HepG2 (cell line): ENCODE results near the gene RBFOX1. TPM values are rescaled to one million over a fixed set of nuclear protein-coding genes. Genes with fewer than 3 reads are reported as not detected.

Experiments
- ATF2 ChIP-seq: sonication (generic); formaldehyde crosslinking; IDR thresholded peaks from 2 replicates; pipeline ENCODE4 v1.4.0; 2020; ENCODE audit warnings: missing genetic modification reagents
- CREM ChIP-seq, 2 experiments: sonication (generic) in 1 of 2; formaldehyde crosslinking in 1 of 2; IDR thresholded peaks; 2 replicates each; pipeline versions ENCODE4 v1.4.0 to v1.6.1; 2016 to 2020; ENCODE audit warnings: antibody characterized with exemption in 1 of 2, mild to moderate bottlenecking in 1 of 2, missing genetic modification reagents in 1 of 2
- MATR3 ChIP-seq: sonication (generic); formaldehyde crosslinking; IDR thresholded peaks from 2 replicates; pipeline ENCODE4 v1.4.0; 2020; ENCODE audit warnings: missing genetic modification reagents
- SRSF9 ChIP-seq: fragments of 200-400 bp; formaldehyde crosslinking; IDR thresholded peaks from 2 replicates; pipeline ENCODE4 v1.6.1; 2018; ENCODE audit warnings: borderline replicate concordance, mild to moderate bottlenecking, low read depth, low read length; ENCODE audit not compliant: insufficient read depth, poor library complexity, severe bottlenecking
- TARDBP ChIP-seq: sonication (generic); formaldehyde crosslinking; IDR thresholded peaks from 2 replicates; pipeline ENCODE4 v1.8.0; 2022; ENCODE audit warnings: mild to moderate bottlenecking, missing genetic modification reagents
- TEAD3 ChIP-seq: optimal IDR thresholded peaks from 2 replicates; pipeline ENCODE3; 2016; ENCODE audit warnings: borderline replicate concordance
- U2AF2 ChIP-seq: fragments of 200-400 bp; formaldehyde crosslinking; IDR thresholded peaks from 2 replicates; pipeline ENCODE4 v1.6.1; 2017; ENCODE audit warnings: low read depth, mild to moderate bottlenecking, low read length
- ZNF446 ChIP-seq: sonication (generic); formaldehyde crosslinking; IDR thresholded peaks from 2 replicates; pipeline ENCODE4 v1.5.0; 2020; ENCODE audit warnings: mild to moderate bottlenecking, missing genetic modification reagents
- ZNF468 ChIP-seq: sonication (generic); formaldehyde crosslinking; IDR thresholded peaks from 2 replicates; pipeline ENCODE4 v1.8.0; 2022; ENCODE audit warnings: mild to moderate bottlenecking, moderate library complexity, missing genetic modification reagents
- ZNF576 ChIP-seq: sonication (generic); formaldehyde crosslinking; IDR thresholded peaks from 2 replicates; pipeline ENCODE4 v1.4.0; 2020; ENCODE audit warnings: mild to moderate bottlenecking, missing genetic modification reagents
- ZNF703 ChIP-seq: sonication (generic); formaldehyde crosslinking; IDR thresholded peaks from 2 replicates; pipeline ENCODE4 v1.5.1; 2020; ENCODE audit warnings: missing genetic modification reagents, mild to moderate bottlenecking, moderate library complexity, borderline replicate concordance
- ZNF720 ChIP-seq: sonication (generic); formaldehyde crosslinking; IDR thresholded peaks from 2 replicates; pipeline ENCODE4 v1.4.0; 2020; ENCODE audit warnings: missing genetic modification reagents
- ZNF790 ChIP-seq: sonication (generic); formaldehyde crosslinking; IDR thresholded peaks from 2 replicates; pipeline ENCODE4 v1.8.0; 2022; ENCODE audit warnings: missing genetic modification reagents, mild to moderate bottlenecking, borderline replicate concordance
- polyA plus RNA-seq, 8 experiments: library from polyadenylated mRNA; depleted of rRNA in 3 of 8; stranded (reverse) in 7 of 8; unstranded in 1 of 8; fragments of >200 nt; fragmentation: Illumina TruSeq in 4 of 8; extraction: Trizol in 4 of 8; gene quantifications; 2 replicates each; pipeline versions ENCODE4 v1.2.1 to v1.2.3, GENCODE V29; 2011 to 2016; ENCODE audit warnings: low read depth in 4 of 8, missing spikeins in 1 of 8, mixed read lengths in 1 of 8; ENCODE audit not compliant: insufficient read depth in 1 of 8
- total RNA-seq, 5 experiments: library from RNA; depleted of rRNA; stranded (reverse); fragments of >200 nt; fragmentation: Illumina TruSeq; extraction: Trizol; gene quantifications; 2 replicates each; pipeline ENCODE4 v1.2.3, GENCODE V29; 2016; ENCODE audit warnings: low read depth in 1 of 5
- TF ChIP-seq, protein P1 (sequence below): sonication (generic); formaldehyde crosslinking; IDR thresholded peaks from 2 replicates; pipeline ENCODE4 v1.5.0; 2020; ENCODE audit warnings: mild to moderate bottlenecking, missing genetic modification reagents

Gene RBFOX1
- total and polyA plus RNA-seq, 2 of the 13 experiments (the other 11 are each of a cell fraction or from before 2014, with no cell fraction given): not detected

DNA sequence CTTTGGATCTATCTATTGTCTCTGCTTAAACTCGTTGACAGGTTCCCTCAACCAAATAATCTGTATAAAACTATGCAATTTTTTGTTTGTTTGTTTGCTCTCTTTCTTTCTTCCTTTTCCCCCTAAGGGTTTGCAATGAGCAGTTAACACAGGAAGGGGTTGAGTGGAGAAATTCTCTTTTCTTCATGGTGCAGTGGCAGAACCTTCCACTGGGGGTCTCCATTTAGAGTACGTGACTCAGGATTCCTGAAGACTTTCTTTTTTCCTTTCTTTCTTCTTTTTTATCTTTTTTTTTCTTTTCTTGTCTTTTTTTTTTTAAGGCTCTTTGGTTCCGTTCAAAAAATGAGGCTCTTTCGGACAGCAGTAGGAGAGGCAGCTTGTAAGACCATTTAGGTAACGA lies 19.5 kb upstream of the RBFOX1 start (continued):
- TF ChIP-seq TEAD3 (CRISPR knock-in tag) (no peak), ZNF720 (CRISPR knock-in tag) (no peak), ZNF790 (CRISPR knock-in tag) (no peak), CREM (IDR thresholded peaks at IDR 0.05) (no peak), CREM (CRISPR knock-in tag; IDR thresholded peaks at IDR 0.05) (no peak), ZNF703 (CRISPR knock-in tag) (no peak), SRSF9 (no peak), MATR3 (no peak), U2AF2 (0 out of 2 replicates have a peak, but pooled peaks have one; percentile 46), TARDBP (CRISPR knock-in tag) (no peak), ATF2 (CRISPR knock-in tag) (no peak), ZNF468 (CRISPR knock-in tag) (no peak), ZNF576 (peak; percentile 61; the same call in 1 of the 2 replicates), ZNF446 (CRISPR knock-in tag) (no peak)
- TF ChIP-seq, protein P1, sequence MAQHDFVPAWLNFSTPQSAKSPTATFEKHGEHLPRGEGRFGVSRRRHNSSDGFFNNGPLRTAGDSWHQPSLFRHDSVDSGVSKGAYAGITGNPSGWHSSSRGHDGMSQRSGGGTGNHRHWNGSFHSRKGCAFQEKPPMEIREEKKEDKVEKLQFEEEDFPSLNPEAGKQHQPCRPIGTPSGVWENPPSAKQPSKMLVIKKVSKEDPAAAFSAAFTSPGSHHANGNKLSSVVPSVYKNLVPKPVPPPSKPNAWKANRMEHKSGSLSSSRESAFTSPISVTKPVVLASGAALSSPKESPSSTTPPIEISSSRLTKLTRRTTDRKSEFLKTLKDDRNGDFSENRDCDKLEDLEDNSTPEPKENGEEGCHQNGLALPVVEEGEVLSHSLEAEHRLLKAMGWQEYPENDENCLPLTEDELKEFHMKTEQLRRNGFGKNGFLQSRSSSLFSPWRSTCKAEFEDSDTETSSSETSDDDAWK (CRISPR knock-in tag): no peak
